GM12872 (cell line): ENCODE data around the gene DIP2C.

Source experiments
- CTCF ChIP-seq: IDR thresholded peaks from 3 replicates; pipeline ENCODE4 v1.5.1; 2011; ENCODE audit warnings: low read depth, mild to moderate bottlenecking, low read length, moderate library complexity; ENCODE audit not compliant: insufficient read depth

The DIP2C gene

GRCh38 chr10:351770-352334, 337.6 kb downstream of the DIP2C start:
- no peak for TF ChIP-seq CTCF

- TF ChIP-seq CTCF, result no peak
Measured at GRCh38 chr10:350981-351501, 338.4 kb downstream of the DIP2C start.

- no peak for TF ChIP-seq CTCF
Measured at GRCh38 chr10:349081-349480, 340.4 kb downstream of the DIP2C start.

GRCh38 chr10:348456-348855, 341.0 kb downstream of the DIP2C start:
- TF ChIP-seq CTCF, result no peak

GRCh38 chr10:344582-345200, 344.8 kb downstream of the DIP2C start:
- TF ChIP-seq CTCF, result no peak

- TF ChIP-seq CTCF, result no peak
Measured at GRCh38 chr10:343231-344220, 345.9 kb downstream of the DIP2C start.
